ENCODE data around the gene ZNF212. TPM values are rescaled to one million over a fixed set of nuclear protein-coding genes. Genes with fewer than 3 reads are reported as not detected.

Gene ZNF212
- total and polyA plus RNA-seq, 9 of the 15 experiments (the other 6 are each of a cell fraction or from before 2014, with no cell fraction given) = 1.8 to 21.4 (median 7.2) TPM

DNA sequence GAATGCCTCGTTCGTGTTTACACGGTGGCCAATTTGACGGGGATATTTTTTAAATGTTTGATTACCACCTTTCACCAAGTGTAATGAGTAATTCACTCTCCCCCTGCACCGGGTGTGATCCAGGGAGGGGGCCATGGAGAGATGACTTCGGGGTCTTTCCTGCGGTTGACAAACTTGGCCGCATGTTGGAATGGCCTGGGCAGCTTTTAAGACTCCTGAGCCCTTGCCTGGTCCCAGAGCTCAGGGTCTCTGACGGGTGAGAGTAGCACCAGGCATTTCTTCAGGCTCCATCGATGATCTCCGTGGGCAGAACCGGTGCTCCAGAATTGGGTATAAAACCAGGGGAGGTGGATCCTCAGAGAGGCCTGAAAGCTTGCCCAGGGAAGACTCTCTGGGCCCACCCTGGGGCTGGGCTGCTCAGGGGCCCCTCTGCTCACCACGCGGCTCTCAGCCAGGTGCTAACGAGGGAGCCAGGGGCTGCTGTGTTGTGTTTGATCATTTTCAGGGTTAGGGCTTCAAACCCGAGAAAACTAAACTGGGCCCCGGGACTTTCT is 43.2 kb upstream of the ZNF212 start (continued):
- TF ChIP-seq, protein P1, sequence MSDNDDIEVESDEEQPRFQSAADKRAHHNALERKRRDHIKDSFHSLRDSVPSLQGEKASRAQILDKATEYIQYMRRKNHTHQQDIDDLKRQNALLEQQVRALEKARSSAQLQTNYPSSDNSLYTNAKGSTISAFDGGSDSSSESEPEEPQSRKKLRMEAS (CRISPR knock-in tag; IDR thresholded peaks at IDR 0.05) = no peak; the same call in 1 of the 2 replicates
- TF ChIP-seq ZBTB7A (IDR thresholded peaks at IDR 0.05; ENCODE audit: borderline replicate concordance, control insufficient read depth, low read depth, low read length) (0 out of 2 replicates have a peak, but pooled peaks have one; percentile 32), EGR1 (conservative IDR thresholded peaks at IDR 0.05) (no peak), ZNF778 (CRISPR knock-in tag; IDR thresholded peaks at IDR 0.05) (no peak), JUN (IDR thresholded peaks at IDR 0.05; ENCODE audit: borderline replicate concordance, low read depth, low read length) (no peak), JUN (CRISPR knock-in tag; IDR thresholded peaks at IDR 0.05; ENCODE audit: borderline replicate concordance) (peak; percentile 28; the same call in 1 of the 2 replicates), TEAD4 (IDR thresholded peaks at IDR 0.05; ENCODE audit: low read length) (0 out of 2 replicates have a peak, but pooled peaks have one; percentile 21), TEAD4 (CRISPR knock-in tag; IDR thresholded peaks at IDR 0.05; ENCODE audit: borderline replicate concordance) (no peak), SRF (CRISPR knock-in tag; IDR thresholded peaks at IDR 0.05) (0 out of 4 replicates have a peak, but pooled peaks of 1 of the 2 experiments have one; percentile 33), HDAC2 (IDR thresholded peaks at IDR 0.05) (0 out of 2 replicates have a peak, but pooled peaks have one; percentile 13), BCOR (IDR thresholded peaks at IDR 0.05) (no peak), SRSF3 (IDR thresholded peaks at IDR 0.05; ENCODE audit: insufficient read depth, low read length) (0 out of 2 replicates have a peak, but pooled peaks have one; percentile 37), ZEB2 (IDR thresholded peaks at IDR 0.05) (no peak), L3MBTL2 (IDR thresholded peaks at IDR 0.05) (peak; percentile 61; the same call in 1 of the 2 replicates), ZNF263 (CRISPR knock-in tag; IDR thresholded peaks at IDR 0.05; ENCODE audit: borderline replicate concordance) (0 out of 2 replicates have a peak, but pooled peaks have one; percentile 9), MYC (IDR thresholded peaks at IDR 0.05; ENCODE audit: low read depth, low read length) (no peak; the same call in 1 of the 2 replicates), MYC (CRISPR knock-in tag; IDR thresholded peaks at IDR 0.05; ENCODE audit: borderline replicate concordance, low read depth) (peak; percentile 85; the same call in 1 of the 2 replicates), NFIX (CRISPR knock-in tag; IDR thresholded peaks at IDR 0.05; ENCODE audit: low read depth) (no peak), ZFX (CRISPR knock-in tag; IDR thresholded peaks at IDR 0.05) (peak; percentile 45; the same call in 1 of the 2 replicates), RB1 (IDR thresholded peaks at IDR 0.05; ENCODE audit: low read depth) (peak; percentile 18; the same call in 1 of the 2 replicates), KAT7 (CRISPR knock-in tag; IDR thresholded peaks at IDR 0.05; ENCODE audit: borderline replicate concordance) (no peak; the same call in 1 of the 2 replicates), FOXM1 (IDR thresholded peaks at IDR 0.05; ENCODE audit: low read depth) (no peak), FOXM1 (CRISPR knock-in tag; IDR thresholded peaks at IDR 0.05; ENCODE audit: low read depth) (no peak)
- TF ChIP-seq, protein P2, sequence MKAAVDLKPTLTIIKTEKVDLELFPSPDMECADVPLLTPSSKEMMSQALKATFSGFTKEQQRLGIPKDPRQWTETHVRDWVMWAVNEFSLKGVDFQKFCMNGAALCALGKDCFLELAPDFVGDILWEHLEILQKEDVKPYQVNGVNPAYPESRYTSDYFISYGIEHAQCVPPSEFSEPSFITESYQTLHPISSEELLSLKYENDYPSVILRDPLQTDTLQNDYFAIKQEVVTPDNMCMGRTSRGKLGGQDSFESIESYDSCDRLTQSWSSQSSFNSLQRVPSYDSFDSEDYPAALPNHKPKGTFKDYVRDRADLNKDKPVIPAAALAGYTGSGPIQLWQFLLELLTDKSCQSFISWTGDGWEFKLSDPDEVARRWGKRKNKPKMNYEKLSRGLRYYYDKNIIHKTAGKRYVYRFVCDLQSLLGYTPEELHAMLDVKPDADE (conservative IDR thresholded peaks at IDR 0.05; ENCODE audit: control insufficient read depth, low read depth, low read length) = peak; percentile 24; the same call in 1 of the 2 replicates
- TF ChIP-seq, protein P3, sequence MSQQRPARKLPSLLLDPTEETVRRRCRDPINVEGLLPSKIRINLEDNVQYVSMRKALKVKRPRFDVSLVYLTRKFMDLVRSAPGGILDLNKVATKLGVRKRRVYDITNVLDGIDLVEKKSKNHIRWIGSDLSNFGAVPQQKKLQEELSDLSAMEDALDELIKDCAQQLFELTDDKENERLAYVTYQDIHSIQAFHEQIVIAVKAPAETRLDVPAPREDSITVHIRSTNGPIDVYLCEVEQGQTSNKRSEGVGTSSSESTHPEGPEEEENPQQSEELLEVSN (IDR thresholded peaks at IDR 0.05; ENCODE audit: borderline replicate concordance in 1 of 2, extremely low read depth in 1 of 2, insufficient read depth in 1 of 2, insufficient read length in 1 of 2, low read depth in 1 of 2, low read length in 1 of 2, poor library complexity in 1 of 2, severe bottlenecking in 1 of 2) = peak; percentile 32 to 59
- TF ChIP-seq, protein P4, sequence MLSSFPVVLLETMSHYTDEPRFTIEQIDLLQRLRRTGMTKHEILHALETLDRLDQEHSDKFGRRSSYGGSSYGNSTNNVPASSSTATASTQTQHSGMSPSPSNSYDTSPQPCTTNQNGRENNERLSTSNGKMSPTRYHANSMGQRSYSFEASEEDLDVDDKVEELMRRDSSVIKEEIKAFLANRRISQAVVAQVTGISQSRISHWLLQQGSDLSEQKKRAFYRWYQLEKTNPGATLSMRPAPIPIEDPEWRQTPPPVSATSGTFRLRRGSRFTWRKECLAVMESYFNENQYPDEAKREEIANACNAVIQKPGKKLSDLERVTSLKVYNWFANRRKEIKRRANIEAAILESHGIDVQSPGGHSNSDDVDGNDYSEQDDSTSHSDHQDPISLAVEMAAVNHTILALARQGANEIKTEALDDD (IDR thresholded peaks at IDR 0.05) = no peak

All from K562 (cell line).